K562 treated with DMSO at 1 percent for 12 hours (cell line): ENCODE results near the gene PDIA2. TPM values are rescaled to one million over a fixed set of nuclear protein-coding genes. Genes with fewer than 3 reads are reported as not detected.

ENCODE experiments used
- total RNA-seq: library from RNA; unstranded; fragments of 300-600 nt; gene quantifications from 2 replicates; pipeline ENCODE4 v1.2.3, GENCODE V29; 2022; ENCODE audit not compliant: insufficient read depth

Gene PDIA2
- total RNA-seq = not detected in 2 replicates

GRCh38 chr16:283033-283805 lies at the start of gene PDIA2:
Gene PDIA2, plus strand, starts transcription at chr16:283164. Its CDS starts 6 bp downstream, at chr16:283170.

GRCh38 chr16:234468-235305 lies 48.3 kb upstream of the PDIA2 start, which contains the start of gene FAM234A:
Gene FAM234A, plus strand, starts transcription at chr16:234821. Its CDS starts 19,593 bp downstream, at chr16:254414.

GRCh38 chr16:275786-276232 lies 7.2 kb upstream of the PDIA2 start, which contains the start of gene RGS11:
Gene RGS11, minus strand, starts transcription at chr16:275944. Its CDS starts 33 bp downstream, at chr16:275911.

GRCh38 chr16:280552-280951 lies 2.4 kb upstream of the PDIA2 start, which contains the start of gene ARHGDIG:
Gene ARHGDIG, plus strand, starts transcription at chr16:280591. Its CDS starts 90 bp downstream, at chr16:280681.

Other genes with a start within 250 kb of the PDIA2 start
- gene POLR3K, start 229.6 kb upstream of the PDIA2 start, total RNA-seq = 37.9 and 51.3 TPM in 2 replicates
- 69.1 and 100 TPM in 2 replicates for gene SNRNP25, start 229.3 kb upstream of the PDIA2 start, total RNA-seq
- 4.1 and 6.4 TPM in 2 replicates for gene RHBDF1, start 210.5 kb upstream of the PDIA2 start, total RNA-seq
- gene MPG, start 204.9 kb upstream of the PDIA2 start, total RNA-seq = 82.0 and 140 TPM in 2 replicates
- gene NPRL3, start 144.5 kb upstream of the PDIA2 start, total RNA-seq = 24.8 and 44.1 TPM in 2 replicates
- 91.5 and 152 TPM in 2 replicates for gene HBZ, start 130.5 kb upstream of the PDIA2 start, total RNA-seq
- not detected in 2 replicates for gene HBM, start 117.2 kb upstream of the PDIA2 start, total RNA-seq
- 139 and 152 TPM in 2 replicates for gene HBA2, start 110.3 kb upstream of the PDIA2 start, total RNA-seq
- 556 and 839 TPM in 2 replicates for gene HBA1, start 106.5 kb upstream of the PDIA2 start, total RNA-seq
- 34.4 and 92.7 TPM in 2 replicates for gene HBQ1, start 102.7 kb upstream of the PDIA2 start, total RNA-seq
- 48.4 and 56.4 TPM in 2 replicates for gene LUC7L, start 53.7 kb upstream of the PDIA2 start, total RNA-seq
- 78.1 and 81.9 TPM in 2 replicates for gene FAM234A, start 48.3 kb upstream of the PDIA2 start, total RNA-seq
- not detected in 2 replicates for gene RGS11, start 7.2 kb upstream of the PDIA2 start, total RNA-seq
- gene ARHGDIG, start 2.6 kb upstream of the PDIA2 start, total RNA-seq = not detected in 2 replicates
- gene AXIN1, start 69.6 kb downstream of the PDIA2 start, total RNA-seq = 28.6 and 39.4 TPM in 2 replicates
- gene MRPL28, start 87.4 kb downstream of the PDIA2 start, total RNA-seq = 89.7 and 105 TPM in 2 replicates
- 86.0 and 95.6 TPM in 2 replicates for gene PGAP6, start 98.8 kb downstream of the PDIA2 start, total RNA-seq
- gene NME4, start 114.0 kb downstream of the PDIA2 start, total RNA-seq = 138 and 154 TPM in 2 replicates
- 36.2 and 36.4 TPM in 2 replicates for gene DECR2, start 118.7 kb downstream of the PDIA2 start, total RNA-seq
- gene RAB11FIP3, start 142.5 kb downstream of the PDIA2 start, total RNA-seq = 10.5 and 18.8 TPM in 2 replicates
- gene CAPN15, start 244.5 kb downstream of the PDIA2 start, total RNA-seq = 40.3 and 60.1 TPM in 2 replicates